NCI-H1048 (cell line): ENCODE measurements around the gene EFCAB13.
"Not testable (repeated sequence)": the region's sequence is repeated elsewhere in the genome, so short reads cannot be mapped to it uniquely, and the experiment has no call there.

Experiments
- DNase-seq: peaks from one replicate; lab custom pipeline; 2025; lab: John Stamatoyannopoulos, UW

Gene EFCAB13

GRCh38 chr17:47325176-47325575 is 1.4 kb downstream of the EFCAB13 start:
- DNase-seq, result no peak

- DNase-seq, result no peak
Observed at GRCh38 chr17:47330548-47330947, 6.8 kb downstream of the EFCAB13 start.

GRCh38 chr17:47332287-47332686 is 8.5 kb downstream of the EFCAB13 start:
- DNase-seq, result no peak

GRCh38 chr17:47335101-47335936 is 11.6 kb downstream of the EFCAB13 start:
- DNase-seq, result no peak

GRCh38 chr17:47338026-47338425 is 14.3 kb downstream of the EFCAB13 start:
- no peak for DNase-seq

- DNase-seq, result no peak
Observed at GRCh38 chr17:47352848-47353247, 29.1 kb downstream of the EFCAB13 start.

- no peak for DNase-seq
Observed at GRCh38 chr17:47358652-47359051, 34.9 kb downstream of the EFCAB13 start.

- DNase-seq, result no peak
Observed at GRCh38 chr17:47363171-47363570, 39.4 kb downstream of the EFCAB13 start.

- DNase-seq, result no peak
Observed at GRCh38 chr17:47367257-47367656, 43.5 kb downstream of the EFCAB13 start.

GRCh38 chr17:47368262-47368661 is 44.5 kb downstream of the EFCAB13 start:
- no peak for DNase-seq

GRCh38 chr17:47370899-47371298 is 47.1 kb downstream of the EFCAB13 start:
- DNase-seq, result not testable (repeated sequence)

GRCh38 chr17:47373002-47373401 is 49.2 kb downstream of the EFCAB13 start:
- no peak for DNase-seq

GRCh38 chr17:47376247-47376646 is 52.5 kb downstream of the EFCAB13 start:
- DNase-seq, result no peak

GRCh38 chr17:47388825-47389224 is 65.1 kb downstream of the EFCAB13 start:
- DNase-seq, result no peak

GRCh38 chr17:47397532-47398128 is 73.9 kb downstream of the EFCAB13 start:
- DNase-seq, result not testable (repeated sequence)

GRCh38 chr17:47400333-47400732 is 76.6 kb downstream of the EFCAB13 start:
- no peak for DNase-seq

GRCh38 chr17:47401100-47401499 is 77.3 kb downstream of the EFCAB13 start:
- no peak for DNase-seq

- DNase-seq, result no peak
Observed at GRCh38 chr17:47404006-47404405, 80.3 kb downstream of the EFCAB13 start.

- DNase-seq, result no peak
Observed at GRCh38 chr17:47404875-47405274, 81.1 kb downstream of the EFCAB13 start.

- DNase-seq, result no peak
Observed at GRCh38 chr17:47413872-47414271, 90.1 kb downstream of the EFCAB13 start.

GRCh38 chr17:47414612-47415011 is 90.9 kb downstream of the EFCAB13 start:
- no peak for DNase-seq

- DNase-seq, result no peak
Observed at GRCh38 chr17:47423406-47424295, 99.9 kb downstream of the EFCAB13 start.

- DNase-seq, result not testable (repeated sequence)
Observed at GRCh38 chr17:47425233-47425632, 101.5 kb downstream of the EFCAB13 start.
